CMK (cell line): Measurements from ENCODE around the gene ZNF555.
"Not testable (repeated sequence)": the region's sequence is repeated elsewhere in the genome, so short reads cannot be mapped to it uniquely, and the experiment has no call there.

Source experiments
- DNase-seq: peaks from one replicate; pipeline ENCODE4 v3.0.0-alpha.2; 2010; ENCODE audit warnings: low read depth

Gene ZNF555

GRCh38 chr19:2840794-2841791 is at the start of gene ZNF555:
ZNF555 (plus strand) TSS chr19:2841475; CDS start chr19:2841573, 98 bp downstream.
- peak; percentile 96 for DNase-seq

GRCh38 chr19:2791876-2792275 is 49.4 kb upstream of the ZNF555 start:
- no peak for DNase-seq

GRCh38 chr19:2792666-2793065 is 48.6 kb upstream of the ZNF555 start:
- DNase-seq = not testable (repeated sequence)

GRCh38 chr19:2793126-2793525 is 48.1 kb upstream of the ZNF555 start:
- no peak for DNase-seq

- no peak for DNase-seq
Observed at GRCh38 chr19:2793577-2793976, 47.7 kb upstream of the ZNF555 start.

GRCh38 chr19:2795827-2796658 is 45.2 kb upstream of the ZNF555 start:
- no peak for DNase-seq

GRCh38 chr19:2796659-2797266 is 44.5 kb upstream of the ZNF555 start:
- DNase-seq = no peak

GRCh38 chr19:2797280-2797679 is 44.0 kb upstream of the ZNF555 start:
- no peak for DNase-seq

- no peak for DNase-seq
Observed at GRCh38 chr19:2798158-2798685, 43.1 kb upstream of the ZNF555 start.

- no peak for DNase-seq
Observed at GRCh38 chr19:2798733-2799132, 42.5 kb upstream of the ZNF555 start.

GRCh38 chr19:2799273-2800020 is 41.8 kb upstream of the ZNF555 start:
- DNase-seq = no peak

- DNase-seq = no peak
Observed at GRCh38 chr19:2800506-2800905, 40.8 kb upstream of the ZNF555 start.

GRCh38 chr19:2802826-2803225 is 38.4 kb upstream of the ZNF555 start:
- DNase-seq = no peak

- no peak for DNase-seq
Observed at GRCh38 chr19:2803486-2804155, 37.7 kb upstream of the ZNF555 start.

- no peak for DNase-seq
Observed at GRCh38 chr19:2804156-2805004, 36.9 kb upstream of the ZNF555 start.

- DNase-seq = no peak
Observed at GRCh38 chr19:2805261-2805900, 35.9 kb upstream of the ZNF555 start.

GRCh38 chr19:2805991-2806649 is 35.2 kb upstream of the ZNF555 start:
- no peak for DNase-seq

- no peak for DNase-seq
Observed at GRCh38 chr19:2806736-2807378, 34.4 kb upstream of the ZNF555 start.
